ENCODE data around the gene SH3BP5L. TPM values are rescaled to one million over a fixed set of nuclear protein-coding genes. Genes with fewer than 3 reads are reported as not detected.
A peak's percentile ranks its signal among the peaks of the same experiment; 100 is the strongest.
"Not testable (repeated sequence)": the region's sequence is repeated elsewhere in the genome, so short reads cannot be mapped to it uniquely, and the experiment has no call there.

Gene SH3BP5L
- total and polyA plus RNA-seq, 3 donors from 2014 or later = 26.8 to 31.5 (median 31.1) TPM

DNA sequence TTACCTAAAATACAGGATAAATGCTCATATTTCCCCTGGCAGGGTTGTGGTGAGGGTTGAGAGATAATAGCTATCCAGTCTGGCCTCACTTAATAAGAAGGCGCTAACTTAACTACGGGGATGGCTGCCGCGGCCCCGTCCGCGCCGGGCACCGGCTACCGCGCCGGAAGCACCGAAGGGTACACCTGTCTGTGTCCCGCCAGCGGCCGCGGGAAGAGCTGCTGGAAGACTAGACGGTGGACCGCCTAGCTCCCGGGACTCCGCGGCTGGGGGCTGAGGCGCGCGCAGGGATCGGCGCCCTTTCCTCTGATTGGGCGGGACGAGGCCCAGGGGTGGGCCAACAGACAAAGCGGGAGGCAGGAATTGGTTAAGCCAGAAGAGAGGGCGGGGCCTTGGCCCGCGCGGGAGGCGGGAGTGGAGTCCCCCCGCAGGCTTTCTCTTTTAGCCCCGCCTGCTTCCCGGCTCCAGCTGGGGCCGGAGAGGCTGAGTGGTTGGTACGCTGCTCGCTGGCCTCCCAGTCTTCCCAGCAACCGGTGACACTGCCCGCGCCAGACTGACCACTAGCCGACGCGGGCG, 12.2 kb upstream of the SH3BP5L start, which contains the start of gene ZNF672:
TSS of gene ZNF672 (plus strand) at position 444 of the 576 bp plus-strand sequence. CDS start 9,051 bp downstream, outside the sequence.
- H3K4me3 ChIP-seq = peak within 1 kb of the TSS; percentile 86 to 97
- H3K36me3 ChIP-seq (ENCODE audit: low read depth, missing control alignments) = no peaks in the 10 kb centered on the region
- DNase-seq = peak; percentile 98
- peaks cover 27% of the 10 kb centered on the region for H3K4me1 ChIP-seq
- TF ChIP-seq, protein P1, sequence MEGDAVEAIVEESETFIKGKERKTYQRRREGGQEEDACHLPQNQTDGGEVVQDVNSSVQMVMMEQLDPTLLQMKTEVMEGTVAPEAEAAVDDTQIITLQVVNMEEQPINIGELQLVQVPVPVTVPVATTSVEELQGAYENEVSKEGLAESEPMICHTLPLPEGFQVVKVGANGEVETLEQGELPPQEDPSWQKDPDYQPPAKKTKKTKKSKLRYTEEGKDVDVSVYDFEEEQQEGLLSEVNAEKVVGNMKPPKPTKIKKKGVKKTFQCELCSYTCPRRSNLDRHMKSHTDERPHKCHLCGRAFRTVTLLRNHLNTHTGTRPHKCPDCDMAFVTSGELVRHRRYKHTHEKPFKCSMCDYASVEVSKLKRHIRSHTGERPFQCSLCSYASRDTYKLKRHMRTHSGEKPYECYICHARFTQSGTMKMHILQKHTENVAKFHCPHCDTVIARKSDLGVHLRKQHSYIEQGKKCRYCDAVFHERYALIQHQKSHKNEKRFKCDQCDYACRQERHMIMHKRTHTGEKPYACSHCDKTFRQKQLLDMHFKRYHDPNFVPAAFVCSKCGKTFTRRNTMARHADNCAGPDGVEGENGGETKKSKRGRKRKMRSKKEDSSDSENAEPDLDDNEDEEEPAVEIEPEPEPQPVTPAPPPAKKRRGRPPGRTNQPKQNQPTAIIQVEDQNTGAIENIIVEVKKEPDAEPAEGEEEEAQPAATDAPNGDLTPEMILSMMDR (IDR thresholded peaks at IDR 0.05) = no peak
- TF ChIP-seq POLR2A (IDR thresholded peaks at IDR 0.05) = peak; percentile 66
- no peaks in the 10 kb centered on the region for H3K27me3 ChIP-seq
- WGBS, 2 donors = 0 to 1% methylated on average over 18 to 48 of the region's 48 CpGs
- no peaks in the 10 kb centered on the region for H3K9me3 ChIP-seq
- intact Hi-C loops (cut with DNase I; ENCODE audit: low total_unique reads) = no loop called here
- H3K27ac ChIP-seq = peak within 1 kb of the TSS; percentile 99

DNA sequence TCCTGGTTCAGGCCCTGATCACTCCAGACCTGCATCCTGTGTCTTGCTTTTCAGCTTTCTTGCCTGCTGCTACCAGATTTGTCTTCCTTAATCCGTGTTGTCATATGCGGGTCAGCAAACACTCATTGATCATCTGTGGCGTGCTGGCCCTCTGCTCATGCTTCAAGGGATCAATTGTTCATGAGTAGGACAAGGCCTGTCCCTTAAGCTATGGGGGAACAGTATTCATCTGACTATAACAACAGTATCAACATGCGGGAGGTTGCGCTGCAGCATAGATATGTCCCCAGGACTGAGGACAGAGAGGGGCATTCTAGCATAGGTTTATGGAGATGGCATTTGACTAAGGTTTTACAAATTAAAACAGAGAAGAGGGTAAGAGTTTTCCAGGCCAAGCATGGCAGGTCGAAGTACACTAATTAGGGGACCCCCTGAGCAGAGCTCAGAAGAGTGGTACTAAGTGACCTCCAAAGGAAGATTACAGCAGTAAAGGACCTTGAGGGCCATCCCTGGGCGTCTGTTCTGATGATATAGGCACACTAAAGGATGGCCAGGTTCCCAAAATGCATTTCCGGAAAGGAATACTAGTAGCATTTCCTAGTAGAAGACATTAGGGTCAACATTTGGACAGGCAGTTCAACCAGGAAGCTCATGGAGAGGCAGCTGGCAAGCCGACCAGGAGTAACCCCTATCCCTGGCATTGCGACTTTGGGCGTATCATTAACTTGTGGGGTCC, 11.5 kb upstream of the SH3BP5L start:
- no peaks in the 10 kb centered on the region for H3K9me3 ChIP-seq
- DNase-seq = no peak
- WGBS, 2 donors = 34 to 41% methylated on average over 11 of the region's 11 CpGs
- H3K4me3 ChIP-seq = peak overlapping the region; percentile 86 to 97
- no peaks in the 10 kb centered on the region for H3K27me3 ChIP-seq
- peaks cover 20% of the 10 kb centered on the region for H3K4me1 ChIP-seq
- H3K36me3 ChIP-seq (ENCODE audit: low read depth, missing control alignments) = no peaks in the 10 kb centered on the region
- peak overlapping the region; percentile 99 for H3K27ac ChIP-seq
- TF ChIP-seq, protein P1 (IDR thresholded peaks at IDR 0.05) = no peak
- no peak for TF ChIP-seq POLR2A (IDR thresholded peaks at IDR 0.05)
- intact Hi-C loops (cut with DNase I; ENCODE audit: low total_unique reads) = no loop called here

DNA sequence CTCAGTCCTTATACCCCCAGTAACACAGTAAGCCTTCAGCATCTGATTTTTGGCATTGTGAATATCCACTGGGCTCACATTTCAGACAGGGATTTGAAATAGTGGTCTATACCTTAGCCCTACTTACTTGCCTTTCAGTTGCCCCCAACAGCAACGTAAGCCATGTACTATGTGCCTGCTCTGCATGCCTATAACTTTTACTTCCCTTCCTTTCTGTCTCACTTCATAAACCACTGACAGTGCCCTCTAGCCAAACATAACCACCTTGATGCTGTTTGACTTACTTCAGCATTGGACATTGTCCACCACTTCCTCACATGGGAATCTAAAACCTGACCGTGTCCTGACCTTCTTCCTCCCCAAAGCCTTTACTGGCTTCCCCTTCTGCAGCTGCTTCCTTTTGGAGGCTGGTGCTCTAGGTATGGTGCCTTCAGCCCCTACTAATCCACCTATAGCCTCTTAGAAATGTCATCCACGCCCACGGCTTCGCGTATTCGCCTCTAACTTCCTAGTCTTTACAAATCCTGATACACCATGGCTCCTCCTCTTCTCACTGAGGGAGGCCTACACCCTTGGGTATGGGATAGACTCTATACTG, 8.7 kb upstream of the SH3BP5L start:
- intact Hi-C loops (cut with DNase I; ENCODE audit: low total_unique reads) = no loop called here
- WGBS, 2 donors = 65 to 72% methylated on average over 7 of the region's 7 CpGs
- Histone ChIP-seq H3K9me3 (no peaks in the 10 kb centered on the region), H3K27ac (no peak overlapping the region), H3K36me3 (ENCODE audit: low read depth, missing control alignments) (no peaks in the 10 kb centered on the region), H3K27me3 (no peaks in the 10 kb centered on the region), H3K4me3 (no peak overlapping the region), H3K4me1 (peaks cover 8% of the 10 kb centered on the region)
- no peak for DNase-seq
- no peak for TF ChIP-seq POLR2A (IDR thresholded peaks at IDR 0.05)
- TF ChIP-seq, protein P1 (IDR thresholded peaks at IDR 0.05) = no peak

DNA sequence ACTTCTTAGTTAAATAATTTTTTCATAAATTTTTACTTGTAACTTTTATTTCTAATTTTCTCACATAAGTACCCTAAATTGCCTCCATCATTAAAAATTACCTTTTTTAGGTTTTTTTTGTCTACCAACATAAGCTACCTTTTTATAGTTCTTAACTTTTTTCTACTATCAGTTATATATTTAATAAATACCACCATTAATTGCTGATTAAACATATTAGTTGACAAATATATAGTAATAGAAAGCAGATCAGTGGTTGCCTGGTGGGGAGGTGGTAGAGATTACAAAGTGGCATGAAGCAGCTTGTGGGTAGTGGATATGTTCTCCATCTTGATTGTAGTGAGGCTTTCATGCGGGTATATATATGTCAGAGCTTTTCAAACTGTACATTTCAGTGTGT, 6.1 kb upstream of the SH3BP5L start:
- no peaks in the 10 kb centered on the region for H3K4me1 ChIP-seq
- H3K4me3 ChIP-seq = no peak overlapping the region
- TF ChIP-seq POLR2A (IDR thresholded peaks at IDR 0.05) = no peak
- TF ChIP-seq, protein P1 (IDR thresholded peaks at IDR 0.05) = no peak
- H3K36me3 ChIP-seq (ENCODE audit: low read depth, missing control alignments) = no peaks in the 10 kb centered on the region
- WGBS, 2 donors = 84 to 90% methylated on average over 1 of the region's 1 CpG
- intact Hi-C loops (cut with DNase I; ENCODE audit: low total_unique reads) = no loop called here
- DNase-seq = no peak
- no peaks in the 10 kb centered on the region for H3K9me3 ChIP-seq
- H3K27me3 ChIP-seq = no peaks in the 10 kb centered on the region
- H3K27ac ChIP-seq = no peak overlapping the region

DNA sequence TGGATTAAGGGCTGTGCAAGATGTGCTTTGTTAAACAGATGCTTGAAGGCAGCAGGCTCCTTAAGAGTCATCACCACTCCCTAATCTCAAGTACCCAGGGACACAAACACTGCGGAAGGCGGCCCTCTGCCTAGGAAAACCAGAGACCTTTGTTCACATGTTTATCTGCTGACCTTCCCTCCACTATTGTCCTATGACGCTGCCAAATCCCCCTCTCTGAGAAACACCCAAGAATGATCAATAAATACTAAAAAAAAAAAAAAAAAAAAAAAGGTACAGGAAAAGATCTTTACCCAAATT, 5.0 kb upstream of the SH3BP5L start:
- 60 to 64% methylated on average over 3 of the region's 3 CpGs for WGBS, 2 donors
- H3K4me1 ChIP-seq; H3K36me3 ChIP-seq (ENCODE audit: low read depth, missing control alignments); H3K27me3 ChIP-seq; DNase-seq; H3K27ac ChIP-seq; intact Hi-C loops (cut with DNase I; ENCODE audit: low total_unique reads); H3K9me3 ChIP-seq; H3K4me3 ChIP-seq: not testable (repeated sequence)

All from testis (tissue), 3 donors.